ENCODE results near the gene RPS21. TPM values are rescaled to one million over a fixed set of nuclear protein-coding genes. Genes with fewer than 3 reads are reported as not detected.
A peak's percentile ranks its signal among the peaks of the same experiment; 100 is the strongest.

RPS21 gene
- total and polyA plus RNA-seq, 11 donors, result 434 to 3,051 (median 712) TPM

GRCh38 chr20:62382306-62383198 is 4.4 kb upstream of the RPS21 start:
- no peak overlapping the region for H3K4me3 ChIP-seq
- DNase-seq, result peak; percentile 76 to 84 (median 80)
- H3K9me3 ChIP-seq, result no peaks in the 10 kb centered on the region
- peak overlapping the region in 8 of 12 donors; percentile 4 to 73 (median 35) for H3K27ac ChIP-seq
- H3K27me3 ChIP-seq, result no peaks in the 10 kb centered on the region
- intact Hi-C loops (cut with DNase I), result loop anchor here (1.0 to 10.0 kb wide), 12 partner anchors 26 to 368 kb away; partner anchors contain the start of genes ADRM1 (in 9 of the 10), MTG2 (in 2 of the 10), PSMA7 (in 1 of the 10) and SS18L1 (in 1 of the 10)
- WGBS, 4 donors, result 38 to 41% (median 39%) methylated on average over 18 of the region's 18 CpGs
- TF ChIP-seq POLR2A (IDR thresholded peaks at IDR 0.05), result peak in 1 of 2 donors; percentile 32
- TF ChIP-seq, protein P1, sequence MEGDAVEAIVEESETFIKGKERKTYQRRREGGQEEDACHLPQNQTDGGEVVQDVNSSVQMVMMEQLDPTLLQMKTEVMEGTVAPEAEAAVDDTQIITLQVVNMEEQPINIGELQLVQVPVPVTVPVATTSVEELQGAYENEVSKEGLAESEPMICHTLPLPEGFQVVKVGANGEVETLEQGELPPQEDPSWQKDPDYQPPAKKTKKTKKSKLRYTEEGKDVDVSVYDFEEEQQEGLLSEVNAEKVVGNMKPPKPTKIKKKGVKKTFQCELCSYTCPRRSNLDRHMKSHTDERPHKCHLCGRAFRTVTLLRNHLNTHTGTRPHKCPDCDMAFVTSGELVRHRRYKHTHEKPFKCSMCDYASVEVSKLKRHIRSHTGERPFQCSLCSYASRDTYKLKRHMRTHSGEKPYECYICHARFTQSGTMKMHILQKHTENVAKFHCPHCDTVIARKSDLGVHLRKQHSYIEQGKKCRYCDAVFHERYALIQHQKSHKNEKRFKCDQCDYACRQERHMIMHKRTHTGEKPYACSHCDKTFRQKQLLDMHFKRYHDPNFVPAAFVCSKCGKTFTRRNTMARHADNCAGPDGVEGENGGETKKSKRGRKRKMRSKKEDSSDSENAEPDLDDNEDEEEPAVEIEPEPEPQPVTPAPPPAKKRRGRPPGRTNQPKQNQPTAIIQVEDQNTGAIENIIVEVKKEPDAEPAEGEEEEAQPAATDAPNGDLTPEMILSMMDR (IDR thresholded peaks at IDR 0.05), result peak; percentile 88 to 97 (median 93)
- H3K36me3 ChIP-seq, result no peaks in the 10 kb centered on the region
- ATAC-seq, result peak; percentile 64 to 76 (median 70)
- H3K4me1 ChIP-seq, result peaks cover 5 to 58% (median 41%) of the 10 kb centered on the region in 12 donors

- ATAC-seq (peak in 1 of 4 donors; percentile 1), DNase-seq (no peak)
- Histone ChIP-seq H3K9me3 (no peaks in the 10 kb centered on the region), H3K36me3 (peaks cover 0 to 40% (median 33%) of the 10 kb centered on the region in 9 donors), H3K27ac (peak overlapping the region; percentile 88 to 98 (median 93)), H3K27me3 (no peaks in the 10 kb centered on the region), H3K4me1 (peaks cover 8 to 32% (median 25%) of the 10 kb centered on the region in 12 donors), H3K4me3 (peak overlapping the region; percentile 57 to 100 (median 93))
- 3 to 4% (median 4%) methylated on average over 44 to 47 of the region's 47 CpGs for WGBS, 4 donors
- intact Hi-C loops (cut with DNase I), result loop anchor here in 8 of 10 donors (5.0 to 10.0 kb wide), 8 partner anchors 40 to 373 kb away; partner anchors contain the start of genes MTG2 (in 2 of the 8), PSMA7 (in 2 of the 8) and SS18L1 (in 2 of the 8)
- no peak for TF ChIP-seq POLR2A (IDR thresholded peaks at IDR 0.05)
- TF ChIP-seq, protein P1 (IDR thresholded peaks at IDR 0.05), result peak in 1 of 12 donors; percentile 0
These were observed 463 bp downstream of the RPS21 start for GRCh38 chr20:62387219-62387913.

- H3K4me3 ChIP-seq, result peak overlapping the region in 10 of 12 donors; percentile 63 to 100 (median 94)
- H3K27ac ChIP-seq, result peak overlapping the region in 2 of 12 donors; percentile 96 to 98
- no peaks in the 10 kb centered on the region for H3K27me3 ChIP-seq
- H3K4me1 ChIP-seq, result peaks cover 6 to 28% (median 21%) of the 10 kb centered on the region in 12 donors
- peaks cover 0 to 42% (median 35%) of the 10 kb centered on the region in 9 donors for H3K36me3 ChIP-seq
- ATAC-seq (no peak), DNase-seq (no peak)
- no peaks in the 10 kb centered on the region for H3K9me3 ChIP-seq
- TF ChIP-seq POLR2A (IDR thresholded peaks at IDR 0.05), result no peak
- TF ChIP-seq, protein P1 (IDR thresholded peaks at IDR 0.05), result no peak
- intact Hi-C loops (cut with DNase I), result loop anchor here in 8 of 10 donors (5.0 to 10.0 kb wide), 8 partner anchors 41 to 373 kb away; partner anchors contain the start of genes MTG2 (in 2 of the 8), PSMA7 (in 2 of the 8) and SS18L1 (in 2 of the 8)
- WGBS, 4 donors, result 74 to 77% (median 75%) methylated on average over 18 to 20 of the region's 20 CpGs
These were observed 1.2 kb downstream of the RPS21 start for GRCh38 chr20:62387933-62388635.

All from heart left ventricle (tissue), 16 donors.